ENCODE measurements around the gene ZNF844.
"Not testable (repeated sequence)": the region's sequence is repeated elsewhere in the genome, so short reads cannot be mapped to it uniquely, and the experiment has no call there.

Gene ZNF844

DNA sequence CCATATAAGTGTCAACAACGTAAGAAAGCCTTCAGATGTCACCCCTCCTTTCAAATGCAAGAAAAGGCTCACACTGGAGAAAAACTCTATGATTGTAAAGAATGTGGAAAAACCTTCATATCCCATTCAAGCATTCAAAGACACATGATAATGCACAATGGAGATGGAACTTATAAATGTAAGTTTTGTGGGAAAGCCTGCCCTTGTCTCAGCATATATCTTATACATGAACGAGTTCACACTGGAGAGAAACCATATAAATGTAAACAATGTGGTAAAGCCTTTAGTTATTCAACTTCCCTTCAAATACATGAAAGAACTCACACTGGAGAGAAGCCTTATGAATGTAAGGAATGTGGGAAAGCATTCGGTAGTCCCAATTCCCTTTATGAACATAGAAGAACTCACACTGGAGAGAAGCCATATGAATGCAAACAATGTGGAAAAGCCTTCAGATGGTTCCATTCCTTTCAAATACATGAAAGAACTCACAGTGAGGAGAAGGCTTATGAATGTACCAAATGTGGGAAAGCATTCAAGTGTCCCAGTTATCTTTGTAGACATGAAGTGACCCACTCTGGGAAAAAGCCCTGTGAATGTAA is 11.1 kb downstream of the ZNF844 start:
- no peak for DNase-seq (ENCODE audit: low read depth)
- TF ChIP-seq, protein P1, sequence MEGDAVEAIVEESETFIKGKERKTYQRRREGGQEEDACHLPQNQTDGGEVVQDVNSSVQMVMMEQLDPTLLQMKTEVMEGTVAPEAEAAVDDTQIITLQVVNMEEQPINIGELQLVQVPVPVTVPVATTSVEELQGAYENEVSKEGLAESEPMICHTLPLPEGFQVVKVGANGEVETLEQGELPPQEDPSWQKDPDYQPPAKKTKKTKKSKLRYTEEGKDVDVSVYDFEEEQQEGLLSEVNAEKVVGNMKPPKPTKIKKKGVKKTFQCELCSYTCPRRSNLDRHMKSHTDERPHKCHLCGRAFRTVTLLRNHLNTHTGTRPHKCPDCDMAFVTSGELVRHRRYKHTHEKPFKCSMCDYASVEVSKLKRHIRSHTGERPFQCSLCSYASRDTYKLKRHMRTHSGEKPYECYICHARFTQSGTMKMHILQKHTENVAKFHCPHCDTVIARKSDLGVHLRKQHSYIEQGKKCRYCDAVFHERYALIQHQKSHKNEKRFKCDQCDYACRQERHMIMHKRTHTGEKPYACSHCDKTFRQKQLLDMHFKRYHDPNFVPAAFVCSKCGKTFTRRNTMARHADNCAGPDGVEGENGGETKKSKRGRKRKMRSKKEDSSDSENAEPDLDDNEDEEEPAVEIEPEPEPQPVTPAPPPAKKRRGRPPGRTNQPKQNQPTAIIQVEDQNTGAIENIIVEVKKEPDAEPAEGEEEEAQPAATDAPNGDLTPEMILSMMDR (conservative IDR thresholded peaks at IDR 0.05; ENCODE audit: low read depth, low read length): no peak
- H3K4me3 ChIP-seq (ENCODE audit: low read length): no peak overlapping the region

DNA sequence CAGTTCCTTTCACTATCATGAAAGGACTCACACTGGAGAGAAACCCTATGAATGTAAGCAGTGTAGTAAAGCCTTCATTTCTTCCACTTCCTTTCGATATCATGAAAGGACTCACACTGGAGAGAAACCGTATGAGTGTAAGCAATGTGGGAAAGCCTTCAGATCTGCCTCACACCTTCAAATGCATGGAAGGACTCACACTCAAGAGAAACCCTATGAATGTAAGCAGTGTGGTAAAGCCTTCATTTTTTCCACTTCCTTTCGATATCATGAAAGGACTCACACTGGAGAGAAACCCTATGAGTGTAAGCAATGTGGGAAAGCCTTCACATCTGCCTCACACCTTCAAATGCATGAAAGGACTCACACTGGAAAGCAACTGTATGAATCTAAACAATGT is 11.8 kb downstream of the ZNF844 start:
- not testable (repeated sequence) for DNase-seq (ENCODE audit: low read depth)

DNA sequence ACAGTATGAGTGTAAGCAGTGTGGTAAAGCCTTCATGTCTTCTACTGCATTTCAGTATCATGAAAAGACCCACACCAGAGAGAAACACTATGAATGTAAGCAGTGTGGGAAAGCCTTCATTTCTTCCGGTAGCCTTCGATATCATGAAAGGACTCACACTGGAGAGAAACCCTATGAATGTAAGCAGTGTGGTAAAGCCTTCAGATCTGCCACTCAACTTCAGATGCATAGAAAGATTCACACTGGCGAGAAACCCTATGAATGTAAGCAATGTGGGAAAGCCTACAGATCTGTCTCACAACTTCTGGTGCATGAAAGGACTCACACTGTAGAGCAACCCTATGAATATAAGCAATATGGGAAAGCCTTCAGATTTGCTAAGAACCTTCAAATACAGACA is 12.8 kb downstream of the ZNF844 start:
- no peak overlapping the region for H3K4me3 ChIP-seq (ENCODE audit: low read length)
- TF ChIP-seq, protein P1 (conservative IDR thresholded peaks at IDR 0.05; ENCODE audit: low read depth, low read length): no peak
- no peak for DNase-seq (ENCODE audit: low read depth)

More for the DNA sequence above, 11.8 kb downstream of the ZNF844 start:
- not testable (repeated sequence) for H3K4me3 ChIP-seq (ENCODE audit: low read length)

DNA sequence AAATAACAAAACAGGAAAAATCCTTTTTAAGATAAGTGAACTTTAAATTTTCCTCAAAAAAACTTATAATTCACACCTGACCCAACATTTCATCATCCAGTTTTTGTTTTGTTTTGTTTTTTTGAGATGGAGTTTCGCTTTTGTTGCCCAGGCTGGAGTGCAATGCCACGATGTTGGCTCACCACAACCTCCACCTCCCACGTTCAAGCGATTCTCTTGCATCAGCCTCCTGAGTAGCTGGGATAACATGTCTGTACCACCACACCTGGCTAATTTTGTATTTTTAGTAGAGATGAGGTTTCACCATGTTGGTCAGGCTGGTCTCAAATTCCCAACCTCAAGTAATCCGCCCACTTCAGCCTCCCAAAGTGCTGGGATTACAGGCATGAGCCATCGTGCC is 18.8 kb downstream of the ZNF844 start:
- H3K4me3 ChIP-seq (ENCODE audit: low read length); DNase-seq (ENCODE audit: low read depth): not testable (repeated sequence)

DNA sequence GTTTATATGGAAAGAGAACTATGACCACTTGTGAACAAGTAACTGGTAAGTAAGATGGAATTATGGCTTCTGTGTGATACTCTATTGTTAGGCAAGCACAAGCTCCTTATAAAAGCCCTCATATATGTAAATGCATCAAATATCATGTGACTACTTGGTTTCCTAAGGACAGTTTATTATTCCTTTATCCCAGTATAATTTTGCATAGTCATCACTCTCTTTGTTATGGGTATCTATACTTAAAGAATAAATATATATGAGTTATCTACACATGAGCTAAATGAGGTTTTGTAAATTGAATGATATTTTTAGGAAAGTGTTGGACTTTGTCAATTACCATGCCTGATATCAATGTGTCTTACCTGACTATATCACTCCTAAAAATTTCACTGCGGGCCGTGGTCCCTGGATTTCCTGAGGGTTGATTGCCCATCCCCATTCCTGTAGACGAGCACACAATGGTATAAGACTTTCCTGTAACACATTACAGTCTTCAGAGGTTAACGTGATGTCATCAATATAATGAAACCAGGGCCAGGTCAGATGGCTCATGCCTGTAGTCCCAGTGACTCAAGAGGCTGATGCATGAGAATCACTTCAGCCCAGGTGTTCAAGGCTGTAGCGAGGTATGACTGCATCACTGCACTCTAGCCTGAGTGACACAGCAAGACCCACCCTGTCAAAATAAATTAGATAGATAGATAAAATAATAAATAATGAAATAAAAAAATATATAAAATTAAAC is 20.7 kb downstream of the ZNF844 start:
- no peak overlapping the region for H3K4me3 ChIP-seq (ENCODE audit: low read length)

DNA sequence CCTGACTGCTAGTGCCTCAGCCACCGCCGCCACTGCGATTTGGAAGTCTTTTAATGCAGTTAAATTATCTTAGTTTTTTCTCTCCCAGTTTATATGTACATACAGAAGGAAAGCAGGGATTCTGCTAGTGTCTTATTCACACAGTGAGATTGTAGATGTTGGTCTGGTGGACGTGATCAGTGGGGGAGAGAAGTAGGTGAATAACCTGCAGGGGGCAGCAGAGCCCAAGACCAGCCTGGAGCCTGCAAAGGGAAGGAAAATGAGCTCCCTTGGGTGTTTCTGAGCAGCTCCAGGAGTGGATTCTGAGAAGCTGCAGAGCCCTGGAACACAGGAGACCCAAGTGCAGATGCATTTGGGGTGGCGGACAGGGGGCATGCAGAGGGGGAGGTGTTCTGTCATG is 26.3 kb downstream of the ZNF844 start:
- TF ChIP-seq, protein P1 (conservative IDR thresholded peaks at IDR 0.05; ENCODE audit: low read depth, low read length): peak; percentile 59
- no peak for DNase-seq (ENCODE audit: low read depth)
- no peak overlapping the region for H3K4me3 ChIP-seq (ENCODE audit: low read length)

More for the DNA sequence above, 20.7 kb downstream of the ZNF844 start:
- TF ChIP-seq, protein P1 (conservative IDR thresholded peaks at IDR 0.05; ENCODE audit: low read depth, low read length): no peak
- no peak for DNase-seq (ENCODE audit: low read depth)

DNA sequence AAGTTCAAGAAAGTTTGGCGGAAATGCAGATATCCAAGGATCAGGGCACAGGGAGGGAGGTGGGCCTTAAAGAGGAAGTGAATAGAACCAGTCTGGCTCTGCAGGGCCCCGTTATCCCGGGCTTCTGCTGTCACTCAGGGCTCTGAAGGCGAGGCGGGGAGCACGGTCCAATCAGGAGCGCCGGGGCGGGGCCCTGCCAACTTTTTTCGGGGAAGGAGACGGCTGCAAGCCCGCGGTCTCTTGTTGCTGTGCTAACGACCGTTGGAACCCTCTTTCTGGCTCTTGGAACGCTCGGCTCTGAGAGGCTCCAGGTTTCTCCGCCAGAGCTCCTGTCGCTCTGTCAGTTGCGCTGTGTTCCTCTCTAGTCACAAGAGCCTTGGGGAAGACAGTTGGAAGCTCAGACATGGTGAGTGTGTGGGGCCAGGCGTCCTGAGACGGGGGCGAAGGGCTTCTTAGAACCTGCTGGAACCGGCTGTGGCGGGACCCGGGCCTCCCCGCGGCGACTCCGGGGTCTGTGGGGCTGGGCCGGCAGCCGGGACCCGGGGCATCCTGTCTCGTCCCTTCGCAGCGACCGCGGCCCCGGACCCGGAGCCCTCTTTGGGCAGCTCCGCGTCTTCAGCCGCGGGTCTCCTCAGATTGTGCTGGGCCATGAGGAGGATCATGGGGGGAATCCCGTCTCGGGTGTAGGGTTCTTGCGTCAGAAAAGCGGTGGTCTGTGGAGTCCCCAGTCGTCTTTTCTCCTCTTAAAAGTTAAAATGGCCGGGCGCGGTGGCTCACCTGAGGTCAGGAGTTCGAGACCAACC is 27.7 kb downstream of the ZNF844 start:
- DNase-seq (ENCODE audit: low read depth): peak; percentile 64
- TF ChIP-seq, protein P1 (conservative IDR thresholded peaks at IDR 0.05; ENCODE audit: low read depth, low read length): no peak
- peak overlapping the region; percentile 75 for H3K4me3 ChIP-seq (ENCODE audit: low read length)
